ENCODE results near the gene RAB11FIP2.

DNA sequence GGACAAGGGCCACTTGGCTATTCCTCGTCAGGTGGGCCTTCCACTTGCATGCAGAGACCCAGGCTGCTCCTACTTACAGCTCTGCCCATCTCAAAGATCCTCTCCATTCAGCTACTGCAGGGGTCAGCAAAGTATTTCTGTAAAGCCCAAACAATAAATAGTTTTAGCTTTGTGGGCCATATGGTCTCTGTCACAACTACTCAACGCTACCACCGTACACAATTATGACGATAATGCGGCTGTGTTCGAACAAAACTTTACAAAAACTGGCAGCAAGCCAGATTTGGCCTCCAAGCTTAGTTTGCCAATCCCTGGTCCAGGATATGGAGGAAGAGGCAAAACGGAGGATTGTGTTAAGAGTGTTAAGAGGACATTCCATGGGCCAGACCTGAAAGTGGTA lies 12.8 kb downstream of the RAB11FIP2 start:
- no peak for TF ChIP-seq CTCF (IDR thresholded peaks at IDR 0.05)
- TF ChIP-seq POLR2A (IDR thresholded peaks at IDR 0.05), result no peak

Measured in uterus (tissue), 2 donors.